PC-9 (cell line): ENCODE measurements around the gene ASB13. TPM values are rescaled to one million over a fixed set of nuclear protein-coding genes. Genes with fewer than 3 reads are reported as not detected.

ENCODE experiments used
- BruUV-seq: library from RNA; stranded (reverse); fragments of 400-500 nt; replicated peaks from 2 replicates; lab custom pipeline; 2021; lab: Mats Ljungman, UMichigan
- CTCF ChIA-PET: fragments of 300-600 bp; sonication (Branson Sonifier 250); formaldehyde crosslinking; loops from one replicate; lab custom pipeline; 2022; ENCODE audit warnings: antibody characterized with exemption; lab: Charles Lee
- POLR2A ChIA-PET: fragments of 300-600 bp; sonication (Branson Sonifier 250); formaldehyde crosslinking; loops from one replicate; lab custom pipeline; 2022; ENCODE audit warnings: antibody characterized with exemption; ENCODE audit not compliant: unreplicated experiment; lab: Charles Lee
- DNase-seq, 2 experiments: peaks; one replicate each; pipeline versions ENCODE4 v3.0.0 to v3.0.0-alpha.2; 2015 to 2022; ENCODE audit warnings: mixed read lengths in 1 of 2
- H2AFZ ChIP-seq: fragments of 200-600 bp; sonication (generic); 2 replicates; pipeline ENCODE4 v1.8.1; 2017; ENCODE audit warnings: antibody characterized with exemption
- H3F3A ChIP-seq: fragments of 200-600 bp; sonication (generic); 2 replicates; pipeline ENCODE4 v1.8.1; 2017; ENCODE audit warnings: antibody characterized with exemption, mild to moderate bottlenecking, low read depth; ENCODE audit not compliant: insufficient read depth
- H3K27ac ChIP-seq: fragments of 200-600 bp; sonication (generic); 2 replicates; pipeline ENCODE4 v1.6.1; 2016; ENCODE audit warnings: mixed run types
- H3K27me3 ChIP-seq: fragments of 200-600 bp; sonication (generic); 2 replicates; pipeline ENCODE4 v1.6.1; 2016; ENCODE audit warnings: low read depth, mixed run types; ENCODE audit not compliant: insufficient read depth
- H3K36me3 ChIP-seq: fragments of 200-600 bp; sonication (generic); 2 replicates; pipeline ENCODE4 v1.6.1; 2016; ENCODE audit warnings: low read depth, mixed run types
- H3K4me1 ChIP-seq: fragments of 200-600 bp; sonication (generic); replicated peaks from 2 replicates; pipeline ENCODE4 v1.6.1; 2016; ENCODE audit warnings: mixed run types; ENCODE audit not compliant: insufficient read depth
- H3K4me2 ChIP-seq: fragments of 200-600 bp; sonication (generic); 2 replicates; pipeline ENCODE4 v1.6.1; 2017; ENCODE audit warnings: mixed run types
- H3K4me3 ChIP-seq: fragments of 200-600 bp; sonication (generic); 2 replicates; pipeline ENCODE4 v1.6.1; 2016; ENCODE audit warnings: mixed run types
- H3K79me2 ChIP-seq: fragments of 200-600 bp; sonication (generic); 2 replicates; pipeline ENCODE4 v1.6.1; 2017; ENCODE audit warnings: low read depth, mixed run types
- H3K9me2 ChIP-seq: fragments of 200-600 bp; sonication (generic); 2 replicates; pipeline ENCODE4 v1.8.1; 2017; ENCODE audit warnings: mild to moderate bottlenecking; ENCODE audit not compliant: insufficient read depth
- H3K9me3 ChIP-seq: fragments of 200-600 bp; sonication (generic); 2 replicates; pipeline ENCODE4 v1.8.1; 2016; ENCODE audit warnings: low read depth; ENCODE audit not compliant: insufficient read depth
- H4K20me1 ChIP-seq: fragments of 200-600 bp; sonication (generic); 2 replicates; pipeline ENCODE4 v1.8.1; 2017; ENCODE audit not compliant: insufficient read depth
- CTCF ChIP-seq: fragments of 200-600 bp; sonication (generic); conservative IDR thresholded peaks from 2 replicates; pipeline ENCODE4 v1.6.1; 2017; ENCODE audit warnings: mixed run types, antibody characterized with exemption, mild to moderate bottlenecking, moderate library complexity
- EZH2 ChIP-seq: fragments of 200-600 bp; sonication (generic); IDR thresholded peaks from 2 replicates; pipeline ENCODE4 v1.8.0; 2017; ENCODE audit warnings: antibody characterized with exemption, low read depth
- intact Hi-C: fragments of 100-400 bp; cut with micrococcal nuclease; formaldehyde crosslinking; loops from one replicate; pipeline ENCODE4 v1.10.0; 2022; ENCODE audit not compliant: unreplicated experiment
- total RNA-seq: library from RNA; stranded (reverse); gene quantifications from 2 replicates; pipeline ENCODE4 v1.2.3, GENCODE V29; 2021

Gene ASB13
- total RNA-seq, 1 experiment from 2014 or later = 22.2 TPM

- POLR2A ChIA-PET = no interaction called here
- BruUV-seq = no TSS peak
- Histone ChIP-seq H3F3A (peaks cover 11% of the 10 kb centered on the region; the same call in 1 of the 2 replicates), H4K20me1 (no peaks in the 10 kb centered on the region), H3K79me2 (no peaks in the 10 kb centered on the region), H3K27me3 (no peaks in the 10 kb centered on the region), H2AFZ (no peak overlapping the region), H3K4me2 (no peak overlapping the region), H3K4me1 (peaks cover 20% of the 10 kb centered on the region), H3K27ac (no peak overlapping the region), H3K9me2 (no peaks in the 10 kb centered on the region), H3K4me3 (no peak overlapping the region), H3K36me3 (no peaks in the 10 kb centered on the region), H3K9me3 (no peaks in the 10 kb centered on the region)
- no peak for TF ChIP-seq EZH2
- no peak for TF ChIP-seq CTCF
- CTCF ChIA-PET = no interaction called here
- no peak for DNase-seq
- intact Hi-C loops = no loop called here
Observed at GRCh38 chr10:5620223-5620721, 46.1 kb downstream of the ASB13 start.

GRCh38 chr10:5619362-5620211 is 46.8 kb downstream of the ASB13 start:
- Histone ChIP-seq H4K20me1 (no peaks in the 10 kb centered on the region), H3K4me1 (peaks cover 23% of the 10 kb centered on the region), H3K36me3 (no peaks in the 10 kb centered on the region), H3K9me2 (no peaks in the 10 kb centered on the region), H2AFZ (no peak overlapping the region), H3K27ac (no peak overlapping the region), H3F3A (peaks cover 11% of the 10 kb centered on the region; the same call in 1 of the 2 replicates), H3K4me3 (no peak overlapping the region), H3K4me2 (no peak overlapping the region), H3K9me3 (no peaks in the 10 kb centered on the region), H3K27me3 (no peaks in the 10 kb centered on the region), H3K79me2 (no peaks in the 10 kb centered on the region)
- ChIA-PET CTCF (no interaction called here), POLR2A (interaction anchor here (0.7 kb wide), 1 partner anchor 71 kb away, joined by 4 read pairs; no protein-coding TSS in a partner anchor)
- intact Hi-C loops = loop anchor here (10.0 kb wide), 1 partner anchor 635 kb away; no protein-coding TSS in a partner anchor
- TF ChIP-seq CTCF (no peak), EZH2 (no peak)
- no peak for DNase-seq
- no TSS peak for BruUV-seq

- Histone ChIP-seq H3K27me3 (no peaks in the 10 kb centered on the region), H3K9me2 (no peaks in the 10 kb centered on the region), H3F3A (peaks cover 15% of the 10 kb centered on the region; the same call in 1 of the 2 replicates), H3K4me2 (no peak overlapping the region), H3K27ac (no peak overlapping the region), H3K4me3 (no peak overlapping the region), H4K20me1 (no peaks in the 10 kb centered on the region), H2AFZ (no peak overlapping the region), H3K36me3 (no peaks in the 10 kb centered on the region), H3K9me3 (no peaks in the 10 kb centered on the region), H3K4me1 (peaks cover 31% of the 10 kb centered on the region), H3K79me2 (no peaks in the 10 kb centered on the region)
- TF ChIP-seq EZH2 (no peak), CTCF (no peak)
- ChIA-PET POLR2A (interaction anchor here (0.7 kb wide), 1 partner anchor 70 kb away, joined by 4 read pairs; no protein-coding TSS in a partner anchor), CTCF (no interaction called here)
- intact Hi-C loops = loop anchor here (10.0 kb wide), 1 partner anchor 634 kb away; no protein-coding TSS in a partner anchor
- BruUV-seq = no TSS peak
- no peak for DNase-seq
Observed at GRCh38 chr10:5618829-5619228, 47.6 kb downstream of the ASB13 start.
